ENCODE measurements around the gene AXL.
"Not testable (repeated sequence)": the region's sequence is repeated elsewhere in the genome, so short reads cannot be mapped to it uniquely, and the experiment has no call there.

The AXL gene

GRCh38 chr19:41278478-41278877, 59.5 kb downstream of the AXL start:
- no peak for DNase-seq

- no peak for DNase-seq
These were observed 69.9 kb downstream of the AXL start for GRCh38 chr19:41288673-41289530.

GRCh38 chr19:41289814-41290213, 70.8 kb downstream of the AXL start:
- DNase-seq, result not testable (repeated sequence)

- DNase-seq, result no peak
These were observed 75.4 kb downstream of the AXL start for GRCh38 chr19:41294393-41294792.

GRCh38 chr19:41295499-41295898, 76.5 kb downstream of the AXL start:
- no peak for DNase-seq

- no peak for DNase-seq
These were observed 77.4 kb downstream of the AXL start for GRCh38 chr19:41296433-41296871.

GRCh38 chr19:41297628-41298347, 78.8 kb downstream of the AXL start:
- no peak for DNase-seq

- no peak for DNase-seq
These were observed 79.4 kb downstream of the AXL start for GRCh38 chr19:41298348-41298964.

GRCh38 chr19:41299046-41299754, 80.2 kb downstream of the AXL start:
- no peak for DNase-seq

GRCh38 chr19:41299755-41300089, 80.7 kb downstream of the AXL start:
- DNase-seq, result no peak

GRCh38 chr19:41300555-41300954, 81.5 kb downstream of the AXL start:
- no peak for DNase-seq

GRCh38 chr19:41302624-41303351, 83.8 kb downstream of the AXL start:
- no peak for DNase-seq

- no peak for DNase-seq
These were observed 84.9 kb downstream of the AXL start for GRCh38 chr19:41303954-41304353.

- DNase-seq, result no peak
These were observed 85.9 kb downstream of the AXL start for GRCh38 chr19:41304706-41305483.

- DNase-seq, result no peak
These were observed 87.1 kb downstream of the AXL start for GRCh38 chr19:41305927-41306793.

GRCh38 chr19:41307090-41307875, 88.3 kb downstream of the AXL start:
- no peak for DNase-seq

GRCh38 chr19:41307954-41308449, 89.0 kb downstream of the AXL start:
- no peak for DNase-seq

GRCh38 chr19:41308450-41309179, 89.6 kb downstream of the AXL start:
- DNase-seq, result peak; percentile 5

Measured in NCI-H1436 treated with DMSO at 0.1 percent for 48 hours (cell line).